ENCODE results near the gene PDE10A.

- TF ChIP-seq CTCF (IDR thresholded peaks at IDR 0.05; ENCODE audit: poor library complexity): no peak
- TF ChIP-seq EZH2 (IDR thresholded peaks at IDR 0.05; ENCODE audit: borderline replicate concordance): no peak
- no peak for TF ChIP-seq EZH2phosphoT487 (IDR thresholded peaks at IDR 0.05; ENCODE audit: low read depth, severe bottlenecking, unreplicated experiment)
Observed at GRCh38 chr6:165404296-165404695, 258.7 kb downstream of the PDE10A start.
